ENCODE measurements around the gene CREB3.

DNA sequence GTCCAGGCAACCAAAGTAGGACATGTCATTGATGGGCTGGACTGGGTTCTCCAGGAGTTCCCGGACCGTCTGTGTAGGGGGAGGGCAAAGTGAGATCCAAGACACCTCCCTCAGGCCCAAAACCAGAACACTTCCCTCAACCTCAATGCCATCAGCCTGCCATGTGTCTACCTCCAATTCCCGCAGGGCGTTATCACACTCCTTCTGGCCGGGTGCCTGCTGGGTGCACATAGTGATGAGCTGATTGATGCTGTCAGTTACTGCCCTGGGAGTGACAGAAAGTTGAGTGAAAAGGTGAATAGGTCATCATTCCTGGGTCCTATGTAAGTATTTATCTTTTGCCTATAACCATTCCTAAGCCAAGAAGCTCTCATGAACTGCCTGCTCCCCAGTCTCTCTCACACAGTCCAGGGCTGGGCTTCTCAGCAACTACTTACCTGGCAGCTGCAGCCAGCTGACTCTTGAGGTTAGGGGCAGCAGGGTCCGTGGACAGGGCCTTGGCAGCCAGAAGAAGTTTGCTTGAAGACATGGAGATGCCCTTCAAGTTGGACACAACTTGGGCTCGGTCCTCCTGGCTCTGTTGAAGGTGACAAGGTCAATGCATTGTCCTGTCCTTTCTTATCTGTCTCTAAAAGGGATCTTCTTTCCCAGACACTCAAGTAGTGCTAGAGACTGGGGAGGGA lies 21.5 kb upstream of the CREB3 start:
- TF ChIP-seq, protein P1, sequence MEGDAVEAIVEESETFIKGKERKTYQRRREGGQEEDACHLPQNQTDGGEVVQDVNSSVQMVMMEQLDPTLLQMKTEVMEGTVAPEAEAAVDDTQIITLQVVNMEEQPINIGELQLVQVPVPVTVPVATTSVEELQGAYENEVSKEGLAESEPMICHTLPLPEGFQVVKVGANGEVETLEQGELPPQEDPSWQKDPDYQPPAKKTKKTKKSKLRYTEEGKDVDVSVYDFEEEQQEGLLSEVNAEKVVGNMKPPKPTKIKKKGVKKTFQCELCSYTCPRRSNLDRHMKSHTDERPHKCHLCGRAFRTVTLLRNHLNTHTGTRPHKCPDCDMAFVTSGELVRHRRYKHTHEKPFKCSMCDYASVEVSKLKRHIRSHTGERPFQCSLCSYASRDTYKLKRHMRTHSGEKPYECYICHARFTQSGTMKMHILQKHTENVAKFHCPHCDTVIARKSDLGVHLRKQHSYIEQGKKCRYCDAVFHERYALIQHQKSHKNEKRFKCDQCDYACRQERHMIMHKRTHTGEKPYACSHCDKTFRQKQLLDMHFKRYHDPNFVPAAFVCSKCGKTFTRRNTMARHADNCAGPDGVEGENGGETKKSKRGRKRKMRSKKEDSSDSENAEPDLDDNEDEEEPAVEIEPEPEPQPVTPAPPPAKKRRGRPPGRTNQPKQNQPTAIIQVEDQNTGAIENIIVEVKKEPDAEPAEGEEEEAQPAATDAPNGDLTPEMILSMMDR (IDR thresholded peaks at IDR 0.05; ENCODE audit: borderline replicate concordance, extremely low read depth, low read length, poor library complexity, severe bottlenecking), result no peak
- TF ChIP-seq EZH2 (IDR thresholded peaks at IDR 0.05; ENCODE audit: borderline replicate concordance, low read depth, low read length, severe bottlenecking), result no peak

Measured in DND-41 (cell line).